HG03103 (cell line): ENCODE data around the gene KRTAP22-1.

Experiments
- ATAC-seq: cut with Tn5 transposase; IDR thresholded peaks from one replicate; pipeline ENCODE4 v1.9.1; 2021; ENCODE audit warnings: low read depth; ENCODE audit not compliant: unreplicated experiment

KRTAP22-1 gene

DNA sequence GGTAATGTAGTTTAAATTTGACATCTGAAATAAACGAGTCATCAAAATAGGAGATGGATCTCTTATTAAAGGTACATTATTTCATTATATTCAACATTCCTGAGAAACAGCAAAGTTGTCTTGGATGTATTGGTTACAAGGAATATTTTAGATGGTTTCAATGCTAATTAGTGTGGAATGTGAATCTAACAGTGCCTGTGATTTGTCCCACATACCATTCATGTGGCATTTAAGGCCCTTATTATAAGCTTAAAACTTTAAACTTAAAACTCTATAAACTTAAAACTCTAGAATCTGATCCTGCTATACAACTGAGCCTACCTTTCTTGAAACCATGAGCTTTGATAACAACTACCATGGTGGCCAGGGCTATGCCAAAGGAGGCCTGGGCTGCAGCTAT, at the start of gene KRTAP22-1:
TSS of gene KRTAP22-1 (plus strand) at position 301 of the 400 bp plus-strand sequence.
- ATAC-seq, result no peak

- ATAC-seq, result no peak
Observed at GRCh38 chr21:30552782-30553181, 48.1 kb upstream of the KRTAP22-1 start.

DNA sequence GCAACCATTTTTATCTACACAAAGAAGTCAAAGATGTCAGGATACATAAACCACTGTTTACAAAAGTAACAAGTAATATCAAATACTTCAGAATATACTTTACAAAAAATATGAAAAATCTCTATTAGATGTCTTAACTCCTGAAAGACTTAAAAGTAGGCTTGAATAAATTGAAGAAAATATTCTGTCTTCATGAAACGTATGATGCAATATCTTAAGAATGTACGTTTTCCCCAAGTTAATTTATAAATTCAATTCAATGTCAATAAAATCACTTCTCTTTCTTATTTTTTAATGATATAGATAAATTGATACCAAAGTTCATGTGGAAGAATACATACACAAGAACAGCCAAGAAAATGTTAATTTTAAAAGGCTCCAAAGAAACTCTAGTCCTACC, 45.8 kb upstream of the KRTAP22-1 start:
- no peak for ATAC-seq

DNA sequence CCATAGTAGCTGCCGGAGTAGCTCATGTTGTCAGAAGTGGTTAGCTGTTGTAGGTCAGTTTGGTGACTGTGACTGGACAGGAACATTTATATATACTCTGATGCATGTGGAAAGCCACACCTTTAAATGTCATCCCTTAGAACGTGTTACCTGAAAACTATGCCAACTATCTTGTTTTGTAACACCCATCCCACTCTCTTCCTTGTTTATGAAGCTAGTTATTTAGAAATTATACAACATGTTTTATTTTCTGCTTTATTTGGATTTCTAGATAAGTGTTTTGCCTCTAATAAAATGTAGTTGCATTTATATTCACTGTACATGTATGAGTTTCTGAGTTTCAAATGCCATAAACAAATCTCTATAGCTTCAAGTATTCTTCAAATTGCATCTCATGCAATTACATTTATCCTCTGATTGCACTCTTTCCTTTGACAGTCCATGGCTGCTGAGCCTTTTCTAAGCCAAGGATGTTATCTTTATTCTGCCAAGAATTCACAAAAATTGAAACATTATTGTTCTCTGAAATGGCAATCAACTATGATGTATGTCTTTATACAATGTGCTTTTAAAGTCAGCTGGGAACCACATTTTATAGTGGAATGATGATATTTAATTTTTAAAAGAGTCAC, 39.5 kb upstream of the KRTAP22-1 start, which contains the start of gene KRTAP19-7:
TSS of gene KRTAP19-7 (minus strand) at position 51 of the 632 bp plus-strand sequence. CDS start at position 26, 25 bp downstream.
- ATAC-seq, result no peak

- no peak for ATAC-seq
Observed at GRCh38 chr21:30561957-30562356, 38.9 kb upstream of the KRTAP22-1 start.

- no peak for ATAC-seq
Observed at GRCh38 chr21:30563072-30563471, 37.8 kb upstream of the KRTAP22-1 start.

GRCh38 chr21:30563630-30564029, 37.3 kb upstream of the KRTAP22-1 start:
- ATAC-seq, result no peak

DNA sequence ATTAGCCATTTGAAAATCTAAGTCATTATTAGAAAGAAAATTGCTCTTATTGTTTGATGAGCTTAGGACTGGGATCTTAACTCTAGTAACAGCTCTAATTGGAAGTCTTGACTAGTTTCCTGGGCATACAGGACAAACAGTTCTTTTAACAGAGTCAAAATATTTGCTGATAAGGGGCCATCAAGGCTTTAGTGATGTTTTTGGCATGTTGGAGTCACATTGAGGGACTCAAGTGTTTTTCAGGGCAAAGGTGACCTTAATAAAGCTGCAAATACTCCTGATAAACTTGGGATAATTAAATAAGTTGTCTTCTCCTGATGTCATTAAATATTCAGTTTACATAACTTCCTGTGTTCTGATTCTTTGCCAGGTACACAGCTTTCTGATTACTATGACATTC, 33.3 kb upstream of the KRTAP22-1 start:
- no peak for ATAC-seq

- no peak for ATAC-seq
Observed at GRCh38 chr21:30577766-30578165, 23.1 kb upstream of the KRTAP22-1 start.

DNA sequence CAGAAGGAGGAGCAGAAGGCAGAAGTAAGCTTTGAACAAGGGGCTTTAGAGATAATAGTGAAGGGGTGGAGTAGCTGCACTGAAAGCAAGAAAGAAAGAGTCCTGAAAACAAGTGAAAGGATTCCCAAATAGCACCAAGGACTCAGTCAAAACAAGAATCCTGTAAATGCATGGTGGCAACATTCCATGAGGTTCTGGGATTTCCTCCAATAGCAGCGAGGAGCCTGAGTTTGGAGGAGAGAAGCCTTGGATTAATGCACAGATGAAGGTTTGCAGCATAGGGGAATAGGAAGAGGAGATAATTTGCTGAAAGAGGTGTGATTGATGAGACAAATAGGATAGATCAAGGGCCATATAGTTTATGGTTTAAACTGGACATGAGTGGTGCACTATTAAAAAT, 21.5 kb upstream of the KRTAP22-1 start:
- no peak for ATAC-seq

- no peak for ATAC-seq
Observed at GRCh38 chr21:30580132-30580531, 20.8 kb upstream of the KRTAP22-1 start.

DNA sequence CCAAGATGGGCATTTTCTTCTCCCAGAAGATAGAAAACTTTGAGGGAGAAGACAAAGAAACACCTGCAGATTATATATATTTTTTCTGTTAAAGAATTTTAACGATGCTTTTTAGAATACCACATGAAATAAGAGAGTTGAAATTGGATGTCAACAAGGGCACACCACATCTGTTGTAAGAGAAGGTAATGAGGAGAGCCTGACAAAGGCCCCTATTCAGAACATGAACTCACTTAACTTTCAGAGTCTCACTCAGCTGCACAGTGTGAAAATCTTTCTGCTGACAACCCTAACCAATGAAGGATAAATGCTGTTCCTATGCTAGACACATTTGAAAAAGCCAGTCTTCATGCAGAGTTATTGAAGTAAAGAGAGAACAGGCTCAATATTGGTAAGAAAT, 18.0 kb upstream of the KRTAP22-1 start:
- no peak for ATAC-seq

- ATAC-seq, result no peak
Observed at GRCh38 chr21:30590297-30590696, 10.6 kb upstream of the KRTAP22-1 start, which contains the start of gene KRTAP22-2. KRTAP22-2 (minus strand) TSS chr21:30590397.

GRCh38 chr21:30592140-30592539, 8.7 kb upstream of the KRTAP22-1 start, which contains the start of gene KRTAP6-3:
KRTAP6-3 (plus strand) TSS chr21:30592440; CDS start chr21:30592446, 6 bp downstream.
- no peak for ATAC-seq

GRCh38 chr21:30598802-30599201, 2.1 kb upstream of the KRTAP22-1 start, which contains the start of gene KRTAP6-2:
KRTAP6-2 (minus strand) TSS chr21:30598902; CDS start chr21:30598874, 28 bp downstream.
- ATAC-seq, result no peak

- no peak for ATAC-seq
Observed at GRCh38 chr21:30605968-30606367, 5.1 kb downstream of the KRTAP22-1 start.

DNA sequence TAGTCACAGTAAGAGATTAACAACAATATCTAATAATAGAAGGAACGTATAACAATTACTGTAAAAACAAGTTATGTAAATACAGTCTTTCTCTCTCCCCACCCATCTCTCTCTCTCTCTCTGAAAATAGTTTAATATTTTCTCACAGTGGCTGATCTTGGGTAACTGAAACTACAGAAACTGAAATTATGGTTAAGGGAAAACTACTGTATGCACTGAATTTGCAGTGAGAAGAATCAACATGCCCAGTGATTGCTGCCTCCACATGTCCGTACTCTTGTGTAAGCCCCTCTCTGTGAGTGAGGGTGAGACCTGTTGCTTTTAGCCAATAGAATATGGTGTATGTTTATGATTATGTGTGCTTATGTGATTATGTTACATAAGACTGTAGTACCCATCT, 11.2 kb downstream of the KRTAP22-1 start:
- no peak for ATAC-seq

GRCh38 chr21:30613836-30614235, 12.9 kb downstream of the KRTAP22-1 start, which contains the start of gene KRTAP6-1:
KRTAP6-1 (minus strand) TSS chr21:30613930; CDS start chr21:30613904, 26 bp downstream.
- ATAC-seq, result no peak

- ATAC-seq, result no peak
Observed at GRCh38 chr21:30615199-30615598, 14.3 kb downstream of the KRTAP22-1 start.

GRCh38 chr21:30616125-30616524, 15.2 kb downstream of the KRTAP22-1 start, which contains the start of gene KRTAP20-1:
KRTAP20-1 (plus strand) TSS chr21:30616425; CDS start chr21:30616455, 30 bp downstream.
- no peak for ATAC-seq

GRCh38 chr21:30620080-30620479, 19.2 kb downstream of the KRTAP22-1 start:
- no peak for ATAC-seq

DNA sequence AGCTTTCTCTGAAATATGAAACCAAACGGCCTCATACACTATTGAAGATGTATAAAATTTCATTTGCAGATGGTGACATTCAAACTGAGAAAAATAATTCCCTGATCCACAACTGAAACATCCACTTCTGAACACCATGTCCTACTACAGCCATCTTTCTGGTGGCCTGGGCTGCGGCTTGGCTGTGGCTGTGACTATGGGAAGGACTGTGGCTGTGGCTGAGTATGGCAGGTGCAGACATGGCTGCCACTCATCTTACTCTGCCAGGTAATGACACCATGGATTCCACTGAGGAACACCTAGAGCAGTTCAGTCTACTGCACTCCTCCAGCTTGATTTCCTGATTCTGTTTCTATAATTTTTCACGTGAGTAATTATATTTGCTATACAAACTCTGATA, 19.6 kb downstream of the KRTAP22-1 start, which contains the start of gene KRTAP20-4:
TSS of gene KRTAP20-4 (plus strand) at position 106 of the 400 bp plus-strand sequence.
- no peak for ATAC-seq
